ENCODE measurements around the gene ABCG1.

ABCG1 gene

DNA sequence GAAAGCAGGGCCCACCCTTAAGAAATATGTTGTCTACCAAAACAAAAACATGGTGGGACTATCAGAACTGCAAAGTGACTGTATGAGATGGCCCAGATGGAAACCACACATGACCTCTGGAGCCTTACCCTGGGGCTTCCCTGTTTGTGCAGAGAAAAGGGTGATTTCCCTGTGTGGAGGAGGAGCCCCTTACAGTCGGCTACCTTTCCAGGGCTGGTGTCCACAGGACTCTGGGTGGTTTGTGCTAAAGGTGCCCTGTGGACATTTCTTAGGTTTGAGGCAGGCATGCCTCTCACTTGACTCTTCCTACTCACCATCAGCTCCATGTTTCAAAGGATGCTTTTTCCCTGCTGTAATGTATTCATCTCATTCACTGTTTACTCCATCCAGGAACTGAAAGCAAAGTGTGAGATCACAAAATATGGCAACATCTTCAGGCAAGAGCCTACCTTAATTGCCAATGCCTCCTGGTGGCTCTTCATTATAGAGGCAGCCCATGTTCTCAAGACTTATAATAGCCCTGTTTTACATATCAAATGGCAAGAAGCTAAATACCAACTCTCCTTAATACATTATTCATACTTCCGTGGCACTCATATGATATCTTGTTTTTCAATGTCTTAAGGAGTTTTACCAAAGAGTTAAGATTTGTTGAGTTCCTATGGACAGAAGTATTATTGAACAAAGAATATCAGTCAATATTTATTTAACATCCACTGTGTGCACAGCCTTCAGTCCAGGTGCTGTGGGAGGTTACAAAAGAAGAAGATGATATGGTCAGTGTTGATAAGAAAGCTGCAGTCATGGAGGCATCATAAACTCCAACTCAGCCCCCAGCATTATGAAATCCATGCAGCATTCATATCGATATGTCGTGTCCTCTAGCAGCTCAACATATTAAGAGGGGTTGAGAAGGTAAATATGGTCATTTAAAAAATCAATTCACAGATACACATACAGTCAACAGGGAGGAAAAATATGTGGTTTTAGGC, 111.7 kb downstream of the ABCG1 start:
- no CpG with 5 or more reads among the region's 4 CpGs for WGBS, 2 donors (ENCODE audit: extremely low coverage in 2 of 2, insufficient read length in 2 of 2, insufficient replicate concordance in 1 of 2)
- Histone ChIP-seq H3K27me3 (ENCODE audit: control insufficient read depth in 3 of 3, insufficient read depth in 3 of 3, low read depth in 1 of 3, low read length in 3 of 3) (no peaks in the 10 kb centered on the region), H3K36me3 (replicated peaks in 1 of 2; ENCODE audit: control insufficient read depth in 2 of 2, insufficient read depth in 2 of 2, low read length in 2 of 2) (no peaks in the 10 kb centered on the region), H3K9me3 (replicated peaks in 1 of 2; ENCODE audit: control insufficient read depth in 2 of 2, insufficient read depth in 1 of 2, low read depth in 1 of 2, low read length in 2 of 2) (peaks cover 0 to 5% of the 10 kb centered on the region in 2 donors), H4K91ac (ENCODE audit: low read depth, low read length, poor library complexity) (no peak overlapping the region), H3K18ac (ENCODE audit: low read length) (no peak overlapping the region), H3K4me2 (ENCODE audit: insufficient read depth, low read length, poor library complexity, severe bottlenecking) (no peak overlapping the region), H3K14ac (ENCODE audit: low read length) (no peak overlapping the region), H2BK12ac (ENCODE audit: low read length) (no peak overlapping the region), H2AFZ (ENCODE audit: low read length) (no peak overlapping the region), H2AK5ac (ENCODE audit: low read depth, low read length) (no peak overlapping the region), H3K27ac (replicated peaks; ENCODE audit: low read length) (no peak overlapping the region), H2BK120ac (ENCODE audit: low read depth, low read length) (no peak overlapping the region), H3K9ac (ENCODE audit: low read depth, low read length, poor library complexity) (no peak overlapping the region), H3K23ac (ENCODE audit: low read depth, low read length, poor library complexity) (no peak overlapping the region), H3K4me3 (ENCODE audit: low read length in 2 of 2) (peak overlapping the region in 1 of 2 donors; percentile 2), H3K4me1 (ENCODE audit: control insufficient read depth in 2 of 2, insufficient read depth in 1 of 2, low read depth in 1 of 2, low read length in 2 of 2) (no peaks in the 10 kb centered on the region), H3K79me1 (ENCODE audit: low read depth, low read length) (no peaks in the 10 kb centered on the region), H4K8ac (ENCODE audit: low read depth, low read length) (no peak overlapping the region), H2BK5ac (ENCODE audit: low read length) (no peak overlapping the region), H3K4ac (ENCODE audit: low read length) (no peak overlapping the region), H2BK15ac (ENCODE audit: low read length) (no peak overlapping the region)
- DNase-seq (ENCODE audit: low spot score) = no peak

DNA sequence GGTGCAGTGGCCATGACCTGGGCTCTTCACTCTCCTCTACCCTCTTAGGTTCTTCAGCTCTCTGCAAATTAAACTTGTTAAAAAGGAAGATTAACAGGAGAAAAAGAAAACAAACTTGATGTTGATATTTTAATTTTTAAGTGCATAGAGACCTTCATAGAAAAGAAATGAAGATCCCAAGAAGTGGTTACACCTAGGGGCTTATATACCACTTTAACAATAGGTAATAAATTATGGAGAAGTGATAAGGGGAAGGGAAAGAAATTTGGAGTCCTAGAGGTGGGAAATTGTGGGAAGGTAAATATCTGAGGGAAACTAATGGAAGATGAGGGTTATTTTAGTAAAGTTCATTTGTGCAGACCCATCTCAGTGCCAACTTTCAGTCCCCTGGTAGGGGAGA, 112.7 kb downstream of the ABCG1 start:
- Histone ChIP-seq H3K14ac (ENCODE audit: low read length) (no peak overlapping the region), H3K23ac (ENCODE audit: low read depth, low read length, poor library complexity) (no peak overlapping the region), H2AK5ac (ENCODE audit: low read depth, low read length) (no peak overlapping the region), H3K9ac (ENCODE audit: low read depth, low read length, poor library complexity) (no peak overlapping the region), H3K4me1 (ENCODE audit: control insufficient read depth in 2 of 2, insufficient read depth in 1 of 2, low read depth in 1 of 2, low read length in 2 of 2) (peaks cover 0 to 2% of the 10 kb centered on the region in 2 donors), H3K27me3 (ENCODE audit: control insufficient read depth in 3 of 3, insufficient read depth in 3 of 3, low read depth in 1 of 3, low read length in 3 of 3) (no peaks in the 10 kb centered on the region), H3K4ac (ENCODE audit: low read length) (no peak overlapping the region), H2BK15ac (ENCODE audit: low read length) (no peak overlapping the region), H4K91ac (ENCODE audit: low read depth, low read length, poor library complexity) (no peak overlapping the region), H3K4me3 (ENCODE audit: low read length in 2 of 2) (no peak overlapping the region), H3K4me2 (ENCODE audit: insufficient read depth, low read length, poor library complexity, severe bottlenecking) (no peak overlapping the region), H2AFZ (ENCODE audit: low read length) (no peak overlapping the region), H2BK120ac (ENCODE audit: low read depth, low read length) (no peak overlapping the region), H2BK12ac (ENCODE audit: low read length) (no peak overlapping the region), H2BK5ac (ENCODE audit: low read length) (no peak overlapping the region), H3K79me1 (ENCODE audit: low read depth, low read length) (no peaks in the 10 kb centered on the region), H3K36me3 (replicated peaks in 1 of 2; ENCODE audit: control insufficient read depth in 2 of 2, insufficient read depth in 2 of 2, low read length in 2 of 2) (no peaks in the 10 kb centered on the region), H3K9me3 (replicated peaks in 1 of 2; ENCODE audit: control insufficient read depth in 2 of 2, insufficient read depth in 1 of 2, low read depth in 1 of 2, low read length in 2 of 2) (peaks cover 0 to 5% of the 10 kb centered on the region in 2 donors), H3K18ac (ENCODE audit: low read length) (no peak overlapping the region), H3K27ac (replicated peaks; ENCODE audit: low read length) (no peak overlapping the region), H4K8ac (ENCODE audit: low read depth, low read length) (no peak overlapping the region)
- DNase-seq (ENCODE audit: low spot score) = no peak

DNA sequence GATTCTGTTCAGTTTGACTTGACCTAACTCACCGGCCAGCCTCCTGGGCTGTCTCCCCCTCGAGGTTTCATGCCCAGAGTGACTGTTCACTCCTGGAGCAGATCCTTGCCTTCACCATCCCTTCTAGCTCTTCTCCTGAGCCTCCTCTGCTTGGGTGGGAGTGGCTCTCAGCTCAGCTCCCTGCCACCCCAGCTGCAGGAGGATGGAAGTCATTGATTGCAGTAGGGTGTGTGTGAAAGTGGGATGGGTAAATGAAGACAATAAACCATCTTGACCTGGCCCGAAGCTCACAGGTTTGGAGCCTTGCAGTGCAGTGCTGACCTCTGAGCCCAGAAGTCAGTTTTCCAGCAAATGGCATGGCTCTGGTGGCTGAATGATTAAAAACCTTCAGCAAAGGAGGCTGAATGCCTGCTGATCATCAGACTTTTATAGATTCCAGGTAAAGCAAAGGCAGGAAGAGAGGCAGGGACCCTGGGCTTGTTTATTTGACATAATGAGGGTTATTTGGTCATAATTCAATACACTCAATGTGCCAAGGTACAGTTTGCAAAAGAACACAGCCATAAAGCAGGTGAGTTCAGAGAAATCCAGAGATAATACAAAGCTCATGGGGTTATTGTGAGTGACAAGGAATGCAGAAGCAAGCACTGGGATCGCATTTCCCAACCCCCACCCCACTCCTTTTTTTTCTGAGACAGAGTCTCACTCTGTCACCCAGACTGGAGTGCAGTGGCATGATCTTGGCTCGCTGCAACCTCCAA, 113.8 kb downstream of the ABCG1 start:
- peaks cover 0 to 5% of the 10 kb centered on the region in 2 donors for H3K9me3 ChIP-seq (replicated peaks in 1 of 2; ENCODE audit: control insufficient read depth in 2 of 2, insufficient read depth in 1 of 2, low read depth in 1 of 2, low read length in 2 of 2)
- H3K9ac ChIP-seq (ENCODE audit: low read depth, low read length, poor library complexity) = no peak overlapping the region
- H3K79me1 ChIP-seq (ENCODE audit: low read depth, low read length) = no peaks in the 10 kb centered on the region
- no peak for DNase-seq (ENCODE audit: low spot score)
- H3K4me1 ChIP-seq (ENCODE audit: control insufficient read depth in 2 of 2, insufficient read depth in 1 of 2, low read depth in 1 of 2, low read length in 2 of 2) = peaks cover 0 to 2% of the 10 kb centered on the region in 2 donors
- H3K27ac ChIP-seq (replicated peaks; ENCODE audit: low read length) = no peak overlapping the region
- H3K36me3 ChIP-seq (replicated peaks in 1 of 2; ENCODE audit: control insufficient read depth in 2 of 2, insufficient read depth in 2 of 2, low read length in 2 of 2) = no peaks in the 10 kb centered on the region
- no peak overlapping the region for H2BK15ac ChIP-seq (ENCODE audit: low read length)
- no peak overlapping the region for H4K91ac ChIP-seq (ENCODE audit: low read depth, low read length, poor library complexity)
- H3K4me3 ChIP-seq (ENCODE audit: low read length in 2 of 2) = no peak overlapping the region
- H2BK120ac ChIP-seq (ENCODE audit: low read depth, low read length) = no peak overlapping the region
- H3K27me3 ChIP-seq (ENCODE audit: control insufficient read depth in 3 of 3, insufficient read depth in 3 of 3, low read depth in 1 of 3, low read length in 3 of 3) = no peaks in the 10 kb centered on the region
- H3K23ac ChIP-seq (ENCODE audit: low read depth, low read length, poor library complexity) = no peak overlapping the region
- WGBS, 2 donors (ENCODE audit: extremely low coverage in 2 of 2, insufficient read length in 2 of 2, insufficient replicate concordance in 1 of 2) = no CpG with 5 or more reads among the region's 5 CpGs
- H2AFZ ChIP-seq (ENCODE audit: low read length) = no peak overlapping the region
- no peak overlapping the region for H3K4ac ChIP-seq (ENCODE audit: low read length)
- H3K18ac ChIP-seq (ENCODE audit: low read length) = no peak overlapping the region
- H3K14ac ChIP-seq (ENCODE audit: low read length) = no peak overlapping the region
- H2AK5ac ChIP-seq (ENCODE audit: low read depth, low read length) = no peak overlapping the region
- no peak overlapping the region for H4K8ac ChIP-seq (ENCODE audit: low read depth, low read length)
- H2BK5ac ChIP-seq (ENCODE audit: low read length) = no peak overlapping the region
- no peak overlapping the region for H3K4me2 ChIP-seq (ENCODE audit: insufficient read depth, low read length, poor library complexity, severe bottlenecking)
- H2BK12ac ChIP-seq (ENCODE audit: low read length) = no peak overlapping the region

- Histone ChIP-seq H3K4me1 (ENCODE audit: control insufficient read depth in 2 of 2, insufficient read depth in 1 of 2, low read depth in 1 of 2, low read length in 2 of 2) (peaks cover 0 to 5% of the 10 kb centered on the region in 2 donors), H2AFZ (ENCODE audit: low read length) (peak overlapping the region; percentile 24), H2BK12ac (ENCODE audit: low read length) (no peak overlapping the region), H2BK5ac (ENCODE audit: low read length) (no peak overlapping the region), H3K9me3 (replicated peaks in 1 of 2; ENCODE audit: control insufficient read depth in 2 of 2, insufficient read depth in 1 of 2, low read depth in 1 of 2, low read length in 2 of 2) (peaks cover 0 to 5% of the 10 kb centered on the region in 2 donors), H3K27me3 (ENCODE audit: control insufficient read depth in 3 of 3, insufficient read depth in 3 of 3, low read depth in 1 of 3, low read length in 3 of 3) (no peaks in the 10 kb centered on the region), H3K27ac (replicated peaks; ENCODE audit: low read length) (no peak overlapping the region), H2AK5ac (ENCODE audit: low read depth, low read length) (no peak overlapping the region), H3K23ac (ENCODE audit: low read depth, low read length, poor library complexity) (no peak overlapping the region), H4K8ac (ENCODE audit: low read depth, low read length) (no peak overlapping the region), H3K36me3 (replicated peaks in 1 of 2; ENCODE audit: control insufficient read depth in 2 of 2, insufficient read depth in 2 of 2, low read length in 2 of 2) (no peaks in the 10 kb centered on the region), H3K18ac (ENCODE audit: low read length) (no peak overlapping the region), H2BK120ac (ENCODE audit: low read depth, low read length) (no peak overlapping the region), H3K14ac (ENCODE audit: low read length) (no peak overlapping the region), H3K4me2 (ENCODE audit: insufficient read depth, low read length, poor library complexity, severe bottlenecking) (no peak overlapping the region), H4K91ac (ENCODE audit: low read depth, low read length, poor library complexity) (no peak overlapping the region), H2BK15ac (ENCODE audit: low read length) (no peak overlapping the region), H3K79me1 (ENCODE audit: low read depth, low read length) (no peaks in the 10 kb centered on the region), H3K9ac (ENCODE audit: low read depth, low read length, poor library complexity) (no peak overlapping the region), H3K4ac (ENCODE audit: low read length) (no peak overlapping the region), H3K4me3 (ENCODE audit: low read length in 2 of 2) (no peak overlapping the region)
- WGBS, 2 donors (ENCODE audit: extremely low coverage in 2 of 2, insufficient read length in 2 of 2, insufficient replicate concordance in 1 of 2) = no CpG with 5 or more reads among the region's 10 CpGs
- no peak for DNase-seq (ENCODE audit: low spot score)
Measured at GRCh38 chr21:42336054-42336453, 117.1 kb downstream of the ABCG1 start.

Data from neuronal stem cell (in vitro differentiated cells).